Measurements from ENCODE around the gene ZNF200. TPM values are rescaled to one million over a fixed set of nuclear protein-coding genes. Genes with fewer than 3 reads are reported as not detected.

The ZNF200 gene
- total and polyA plus RNA-seq, 2 donors (not counting 1 experiment from before 2014, with no cell fraction given) = 2.7 to 20.1 TPM

DNA sequence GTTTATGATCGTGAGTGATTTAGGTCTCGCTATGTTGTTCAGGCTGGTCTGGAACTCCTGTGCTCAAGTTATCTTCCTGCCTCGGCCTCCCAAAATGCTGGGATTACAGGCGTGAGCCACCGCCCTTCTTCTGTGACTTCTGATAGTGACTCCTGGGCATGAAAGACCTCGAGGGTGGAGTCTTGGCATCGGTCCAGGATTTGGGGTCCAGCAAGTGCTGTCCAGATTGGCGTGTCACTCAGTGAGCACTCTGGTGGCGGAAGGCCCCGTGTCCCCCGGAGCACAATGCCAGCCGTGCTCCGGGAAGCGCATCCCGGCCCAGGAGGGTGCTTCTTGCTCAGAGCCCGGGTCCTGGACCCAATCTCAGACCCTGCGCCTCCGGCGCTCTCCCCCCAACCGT, 40.2 kb downstream of the ZNF200 start:
- no peak overlapping the region for H3K4me2 ChIP-seq (replicated peaks; ENCODE audit: low read depth, low read length, poor library complexity, severe bottlenecking)
- no peak overlapping the region for H3K27ac ChIP-seq (ENCODE audit: low read length in 2 of 2)
- WGBS (ENCODE audit: insufficient coverage) = 90% methylated on average over 19 of the region's 20 CpGs
- no peak overlapping the region for H2AFZ ChIP-seq (ENCODE audit: insufficient read depth, low read depth, low read length, poor library complexity, severe bottlenecking)
- intact Hi-C loops (cut with micrococcal nuclease) = no loop called here
- no peak overlapping the region for H3K27ac Mint-ChIP-seq
- no peaks in the 10 kb centered on the region for H3K36me3 ChIP-seq (replicated peaks in 1 of 2; ENCODE audit: control extremely low read depth in 1 of 2, control insufficient read depth in 1 of 2, extremely low read depth in 1 of 2, insufficient read depth in 2 of 2, low read length in 1 of 2)
- no peak overlapping the region for H3K4me3 Mint-ChIP-seq
- ATAC-seq (ENCODE audit: low read depth) (no peak), DNase-seq (no peak)
- peaks cover 13% of the 10 kb centered on the region for H3K4me1 Mint-ChIP-seq
- H3K79me2 ChIP-seq (ENCODE audit: control insufficient read depth, insufficient read depth, low read length) = no peaks in the 10 kb centered on the region
- no peak overlapping the region for H3K4me3 ChIP-seq (ENCODE audit: control extremely low read depth in 1 of 5, extremely low read depth in 1 of 5, insufficient read depth in 1 of 5, low read depth in 2 of 5, low read length in 4 of 5)
- H3K4me1 ChIP-seq (ENCODE audit: control insufficient read depth in 2 of 2, insufficient read depth in 2 of 2, low read length in 2 of 2) = peaks cover 8 to 11% of the 10 kb centered on the region in 2 donors
- TF ChIP-seq EZH2 (IDR thresholded peaks at IDR 0.05; ENCODE audit: borderline replicate concordance, insufficient read depth, low read depth, low read length, poor library complexity, severe bottlenecking) = no peak
- TF ChIP-seq, protein P1, sequence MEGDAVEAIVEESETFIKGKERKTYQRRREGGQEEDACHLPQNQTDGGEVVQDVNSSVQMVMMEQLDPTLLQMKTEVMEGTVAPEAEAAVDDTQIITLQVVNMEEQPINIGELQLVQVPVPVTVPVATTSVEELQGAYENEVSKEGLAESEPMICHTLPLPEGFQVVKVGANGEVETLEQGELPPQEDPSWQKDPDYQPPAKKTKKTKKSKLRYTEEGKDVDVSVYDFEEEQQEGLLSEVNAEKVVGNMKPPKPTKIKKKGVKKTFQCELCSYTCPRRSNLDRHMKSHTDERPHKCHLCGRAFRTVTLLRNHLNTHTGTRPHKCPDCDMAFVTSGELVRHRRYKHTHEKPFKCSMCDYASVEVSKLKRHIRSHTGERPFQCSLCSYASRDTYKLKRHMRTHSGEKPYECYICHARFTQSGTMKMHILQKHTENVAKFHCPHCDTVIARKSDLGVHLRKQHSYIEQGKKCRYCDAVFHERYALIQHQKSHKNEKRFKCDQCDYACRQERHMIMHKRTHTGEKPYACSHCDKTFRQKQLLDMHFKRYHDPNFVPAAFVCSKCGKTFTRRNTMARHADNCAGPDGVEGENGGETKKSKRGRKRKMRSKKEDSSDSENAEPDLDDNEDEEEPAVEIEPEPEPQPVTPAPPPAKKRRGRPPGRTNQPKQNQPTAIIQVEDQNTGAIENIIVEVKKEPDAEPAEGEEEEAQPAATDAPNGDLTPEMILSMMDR (IDR thresholded peaks at IDR 0.05) = no peak
- no peaks in the 10 kb centered on the region for H3K9me3 Mint-ChIP-seq (ENCODE audit: insufficient read depth)
- H4K20me1 ChIP-seq (ENCODE audit: control insufficient read depth, insufficient read depth, low read length, poor library complexity, severe bottlenecking) = no peaks in the 10 kb centered on the region
- H3K9me3 ChIP-seq (ENCODE audit: control extremely low read depth in 1 of 3, control insufficient read depth in 2 of 3, insufficient read depth in 1 of 3, low read length in 2 of 3) = peaks cover 0 to 49% (median 6%) of the 10 kb centered on the region in 3 donors
- H3K27me3 ChIP-seq (replicated peaks in 1 of 4; ENCODE audit: control extremely low read depth in 1 of 4, control insufficient read depth in 3 of 4, insufficient read depth in 4 of 4, low read length in 3 of 4) = peaks cover 0 to 66% (median 46%) of the 10 kb centered on the region in 4 experiments
- peaks cover 53% of the 10 kb centered on the region for H3K27me3 Mint-ChIP-seq
- ChIA-PET CTCF (no interaction called here), POLR2A (no interaction called here)
- H3K9ac ChIP-seq (ENCODE audit: low read length) = no peak overlapping the region

DNA sequence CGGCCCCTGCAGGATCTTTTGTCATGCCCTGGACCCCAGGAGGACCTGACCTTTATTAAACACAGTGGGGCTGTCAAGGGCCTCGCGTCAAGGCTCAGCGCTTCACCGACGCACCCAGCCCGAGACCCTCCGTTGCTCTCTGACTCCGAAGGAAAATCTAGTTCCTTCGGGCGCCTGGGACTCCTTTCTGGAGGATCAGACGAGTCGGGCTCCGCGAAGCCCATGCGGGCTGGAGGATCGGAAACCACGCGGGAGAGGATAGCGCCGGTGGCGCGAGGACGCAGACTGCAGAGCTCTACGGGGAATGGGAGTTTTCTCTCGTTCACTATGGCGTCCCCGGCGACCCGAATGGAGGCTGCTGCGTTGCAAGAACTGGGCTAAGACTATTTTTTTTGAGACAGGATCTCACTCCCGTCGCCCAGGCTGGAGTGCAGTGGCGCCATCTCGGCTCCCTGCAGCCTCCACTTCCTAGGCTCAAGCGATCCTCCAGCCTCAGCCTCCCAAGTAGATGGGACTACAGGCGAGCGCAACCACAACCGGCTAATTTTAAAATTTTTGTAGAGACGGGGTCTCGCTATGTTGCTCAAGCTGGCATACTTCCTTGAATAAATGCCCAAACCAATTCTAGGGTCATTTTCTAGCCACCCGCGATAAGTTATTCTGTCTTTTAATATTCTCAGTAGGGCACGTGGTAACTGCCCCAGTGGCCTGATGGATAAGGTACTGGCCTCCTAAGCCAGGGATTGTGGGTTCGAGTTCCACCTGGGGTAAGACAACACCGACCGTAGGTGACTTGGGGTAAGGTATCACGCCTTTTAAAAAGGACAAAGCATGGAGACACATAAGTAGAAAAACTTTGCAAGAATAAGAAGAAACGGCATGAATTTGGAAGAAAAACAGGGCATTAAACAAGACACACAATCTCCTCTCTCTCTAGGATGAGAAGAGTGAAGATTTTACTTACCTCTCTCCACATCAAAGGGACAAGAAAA, 41.4 kb downstream of the ZNF200 start:
- peaks cover 20 to 23% of the 10 kb centered on the region in 2 donors for H3K4me1 ChIP-seq (ENCODE audit: control insufficient read depth in 2 of 2, insufficient read depth in 2 of 2, low read length in 2 of 2)
- H3K27me3 ChIP-seq (replicated peaks in 1 of 4; ENCODE audit: control extremely low read depth in 1 of 4, control insufficient read depth in 3 of 4, insufficient read depth in 4 of 4, low read length in 3 of 4) = peaks cover 0 to 79% (median 54%) of the 10 kb centered on the region in 4 experiments
- Mint-ChIP-seq H3K9me3 (ENCODE audit: insufficient read depth) (no peaks in the 10 kb centered on the region), H3K4me3 (no peak overlapping the region), H3K27me3 (peaks cover 60% of the 10 kb centered on the region), H3K27ac (no peak overlapping the region), H3K4me1 (peaks cover 26% of the 10 kb centered on the region)
- peaks cover 0 to 62% (median 9%) of the 10 kb centered on the region in 3 donors for H3K9me3 ChIP-seq (ENCODE audit: control extremely low read depth in 1 of 3, control insufficient read depth in 2 of 3, insufficient read depth in 1 of 3, low read length in 2 of 3)
- POLR2A ChIA-PET = no interaction called here
- H3K79me2 ChIP-seq (ENCODE audit: control insufficient read depth, insufficient read depth, low read length) = no peaks in the 10 kb centered on the region
- no peak for ATAC-seq (ENCODE audit: low read depth)
- intact Hi-C loops (cut with micrococcal nuclease) = no loop called here
- no peaks in the 10 kb centered on the region for H3K36me3 ChIP-seq (replicated peaks in 1 of 2; ENCODE audit: control extremely low read depth in 1 of 2, control insufficient read depth in 1 of 2, extremely low read depth in 1 of 2, insufficient read depth in 2 of 2, low read length in 1 of 2)
- WGBS (ENCODE audit: insufficient coverage) = 73% methylated on average over 42 of the region's 49 CpGs
- no peak for TF ChIP-seq EZH2 (IDR thresholded peaks at IDR 0.05; ENCODE audit: borderline replicate concordance, insufficient read depth, low read depth, low read length, poor library complexity, severe bottlenecking)
- TF ChIP-seq, protein P1 (IDR thresholded peaks at IDR 0.05) = no peak
- no peak overlapping the region for H3K4me2 ChIP-seq (replicated peaks; ENCODE audit: low read depth, low read length, poor library complexity, severe bottlenecking)
- H3K27ac ChIP-seq (ENCODE audit: low read length in 2 of 2) = no peak overlapping the region
- H4K20me1 ChIP-seq (ENCODE audit: control insufficient read depth, insufficient read depth, low read length, poor library complexity, severe bottlenecking) = no peaks in the 10 kb centered on the region
- CTCF ChIA-PET = no interaction called here
- DNase-seq = no peak
- no peak overlapping the region for H2AFZ ChIP-seq (ENCODE audit: insufficient read depth, low read depth, low read length, poor library complexity, severe bottlenecking)
- no peak overlapping the region for H3K9ac ChIP-seq (ENCODE audit: low read length)
- H3K4me3 ChIP-seq (ENCODE audit: control extremely low read depth in 1 of 5, extremely low read depth in 1 of 5, insufficient read depth in 1 of 5, low read depth in 2 of 5, low read length in 4 of 5) = no peak overlapping the region

Measured in B cell (primary cell).